NCI-H1417 treated with DMSO at 0.1 percent for 48 hours (cell line): ENCODE results near the gene CLSTN1.
"Not testable (repeated sequence)": the region's sequence is repeated elsewhere in the genome, so short reads cannot be mapped to it uniquely, and the experiment has no call there.

Experiments used
- DNase-seq: peaks from one replicate; lab custom pipeline; 2025; lab: John Stamatoyannopoulos, UW

The CLSTN1 gene

GRCh38 chr1:9762446-9762845, 61.3 kb downstream of the CLSTN1 start:
- not testable (repeated sequence) for DNase-seq

- no peak for DNase-seq
Observed at GRCh38 chr1:9761855-9762254, 61.9 kb downstream of the CLSTN1 start.

DNA sequence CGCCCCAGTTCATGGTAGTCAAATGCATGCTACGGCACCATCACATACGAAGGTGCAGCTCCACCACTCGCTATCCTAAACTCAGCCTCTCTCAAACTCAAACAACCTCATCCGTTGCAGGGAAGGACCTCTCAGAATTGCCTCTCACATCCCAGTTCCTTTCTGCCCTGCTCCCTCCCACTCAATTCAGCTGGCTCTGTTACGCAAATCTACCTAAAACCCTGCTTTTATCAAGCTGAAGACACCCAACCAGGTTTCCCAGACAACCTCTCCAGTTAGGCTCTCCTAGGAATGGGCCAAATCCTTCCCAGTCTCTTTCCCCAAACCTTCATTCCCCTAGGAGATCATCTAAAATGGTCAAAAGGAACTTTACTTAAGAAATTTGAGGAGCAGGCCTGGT, 62.9 kb downstream of the CLSTN1 start:
- no peak for DNase-seq

GRCh38 chr1:9759939-9760338, 63.8 kb downstream of the CLSTN1 start:
- DNase-seq: no peak

DNA sequence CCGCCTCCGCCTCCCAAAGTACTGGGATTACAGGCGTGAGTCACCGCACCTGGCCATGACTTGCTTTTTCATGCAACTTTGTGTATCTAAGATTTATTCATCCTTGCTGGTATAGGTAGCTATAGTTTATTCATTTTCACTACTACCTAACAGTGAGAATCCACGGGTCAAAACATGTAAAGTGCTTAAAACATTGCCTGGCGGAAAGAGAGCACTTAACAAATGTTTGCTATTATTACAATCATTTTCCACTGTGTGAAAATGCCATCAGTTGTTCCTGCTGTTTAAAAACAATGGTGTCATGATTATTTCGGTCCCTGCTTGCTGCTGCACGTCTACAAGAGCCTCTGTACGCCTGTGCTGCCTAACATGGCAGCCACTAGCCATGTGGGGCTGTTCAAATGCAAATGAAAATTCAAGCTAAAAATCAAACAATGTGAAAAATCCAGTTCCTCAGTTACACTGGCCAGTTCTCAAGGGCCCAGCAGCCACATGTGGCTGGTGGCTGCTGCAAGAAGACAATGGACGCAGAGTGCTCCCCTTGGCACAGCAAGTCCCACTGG, 65.1 kb downstream of the CLSTN1 start:
- DNase-seq: no peak

GRCh38 chr1:9755441-9755995, 68.2 kb downstream of the CLSTN1 start:
- DNase-seq: no peak

DNA sequence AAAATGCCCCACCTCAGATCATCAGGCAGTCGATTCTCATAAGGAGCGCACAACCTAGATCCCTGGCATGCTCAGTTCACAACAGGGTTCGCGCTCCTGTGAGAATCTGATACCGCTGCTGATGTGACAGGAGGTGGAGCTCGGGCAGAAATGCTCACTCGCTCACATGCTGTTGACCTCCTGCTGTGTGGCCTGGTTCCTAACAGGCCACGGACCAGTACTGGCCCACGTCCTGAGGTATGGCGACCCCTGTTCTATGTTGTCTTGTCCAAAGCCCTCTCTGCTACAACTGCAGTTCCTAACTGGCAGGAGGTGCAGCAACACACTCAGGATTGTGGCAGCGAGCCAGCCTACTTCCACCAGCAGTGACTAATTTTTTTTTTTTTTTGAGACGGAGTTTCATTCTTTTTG, 70.6 kb downstream of the CLSTN1 start:
- no peak for DNase-seq

GRCh38 chr1:9751971-9752370, 71.8 kb downstream of the CLSTN1 start:
- DNase-seq: no peak

- DNase-seq: no peak
Observed at GRCh38 chr1:9749361-9749760, 74.4 kb downstream of the CLSTN1 start.

GRCh38 chr1:9748391-9748790, 75.4 kb downstream of the CLSTN1 start:
- DNase-seq: not testable (repeated sequence)

GRCh38 chr1:9746651-9747050, 77.1 kb downstream of the CLSTN1 start:
- no peak for DNase-seq

GRCh38 chr1:9746211-9746610, 77.6 kb downstream of the CLSTN1 start:
- no peak for DNase-seq

DNA sequence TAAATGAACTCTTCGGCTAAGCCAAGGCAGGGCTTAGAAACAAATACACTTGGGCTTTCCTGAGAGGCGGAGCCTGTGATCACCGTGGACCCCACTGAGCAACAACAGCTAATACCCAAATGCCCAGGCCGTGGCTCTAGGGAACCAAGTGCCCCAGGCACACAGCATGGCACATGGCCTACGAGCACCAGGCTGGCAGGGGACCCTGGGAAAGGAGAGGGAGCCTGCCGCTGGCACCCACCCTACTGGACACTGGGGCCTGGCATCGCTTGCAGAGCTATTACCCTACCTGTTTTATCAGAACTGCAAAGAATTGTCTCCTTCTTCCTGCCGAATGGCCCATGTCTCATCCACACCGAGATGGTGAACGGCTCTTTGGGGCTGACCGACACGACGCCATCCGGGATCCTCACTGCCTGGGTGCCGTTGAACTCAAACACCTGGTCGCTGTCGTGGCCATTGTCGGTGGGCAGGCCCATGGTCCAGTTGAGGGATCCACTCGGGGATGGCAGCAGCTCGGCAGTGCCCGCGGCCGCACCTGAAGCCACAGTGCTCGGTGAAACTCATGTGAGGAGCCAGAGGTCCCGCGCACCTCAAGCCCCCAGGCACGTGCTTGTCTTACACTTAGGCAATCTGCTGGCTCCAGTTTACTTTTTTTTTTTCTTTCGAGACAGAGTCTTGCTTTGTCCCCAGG, 79.5 kb downstream of the CLSTN1 start:
- DNase-seq: no peak

GRCh38 chr1:9737671-9738070, 86.1 kb downstream of the CLSTN1 start:
- no peak for DNase-seq

DNA sequence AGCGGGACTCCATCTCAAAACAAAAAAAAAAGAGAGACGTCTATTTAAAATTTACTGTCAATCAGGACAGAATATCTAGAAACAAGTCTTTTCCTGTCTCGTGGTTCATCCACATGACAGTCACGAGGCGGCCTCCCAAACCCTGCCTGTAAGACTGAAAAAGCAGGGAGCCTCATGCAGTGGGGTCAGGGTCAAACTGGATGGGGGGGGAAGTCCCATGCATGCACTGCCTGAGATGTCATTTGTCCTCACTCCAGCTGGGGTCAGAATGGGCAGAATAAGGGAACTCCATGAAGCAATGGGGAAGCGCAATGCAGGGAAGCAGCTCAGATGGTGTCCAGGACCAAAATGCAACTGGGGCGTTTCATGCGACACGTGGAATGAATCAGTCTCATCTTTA, 86.7 kb downstream of the CLSTN1 start:
- DNase-seq: no peak

GRCh38 chr1:9736241-9736640, 87.5 kb downstream of the CLSTN1 start:
- no peak for DNase-seq

DNA sequence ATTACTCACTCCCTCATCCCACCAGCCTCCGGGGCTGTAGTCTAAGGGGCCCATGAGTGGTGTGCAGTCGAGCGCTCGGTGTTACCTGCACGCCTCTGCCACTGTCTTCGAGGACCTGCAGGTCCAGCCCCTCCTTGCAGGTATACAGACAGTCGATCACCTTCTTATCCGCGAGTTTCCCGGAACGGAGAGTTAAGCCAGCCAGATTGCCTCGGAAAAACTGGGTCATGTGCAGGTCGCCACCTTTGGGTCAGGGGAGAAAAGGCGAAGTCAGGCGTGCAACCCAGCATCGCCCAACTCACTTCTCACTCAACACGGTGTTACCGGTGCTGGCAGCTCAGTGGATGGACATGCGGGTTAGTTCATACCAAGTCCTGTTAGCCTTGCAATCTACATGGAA, 88.0 kb downstream of the CLSTN1 start:
- DNase-seq: no peak

DNA sequence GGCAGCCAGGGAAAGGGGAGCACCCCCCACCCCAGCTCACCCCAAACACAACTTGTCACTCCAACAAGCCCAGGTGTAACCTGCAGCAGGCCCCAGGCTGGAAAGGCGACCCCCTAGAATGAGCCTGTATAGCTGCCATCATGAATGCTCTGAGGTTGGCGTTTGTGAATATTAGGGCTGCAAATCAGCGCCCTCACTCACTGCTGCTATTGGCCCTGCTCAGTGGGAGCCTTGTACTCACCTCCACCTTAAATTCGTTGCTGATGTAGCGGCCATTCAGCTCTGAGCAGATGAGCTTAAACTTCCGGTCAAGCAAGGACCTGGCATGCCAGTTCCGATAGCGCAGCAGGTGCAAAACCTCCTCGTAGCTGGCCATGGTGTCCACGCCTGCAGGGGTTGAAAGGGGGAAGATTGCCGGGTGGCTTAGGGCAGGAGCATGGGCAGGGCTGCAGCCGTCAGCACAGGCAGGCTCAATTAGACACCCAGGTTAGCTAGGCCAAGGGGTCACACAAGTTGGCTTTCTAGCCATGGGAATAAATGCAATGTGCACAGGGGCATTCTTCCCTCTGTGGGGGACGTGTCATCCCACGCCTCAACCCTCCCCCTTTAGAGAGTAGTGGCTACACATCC, 90.5 kb downstream of the CLSTN1 start:
- DNase-seq: no peak

DNA sequence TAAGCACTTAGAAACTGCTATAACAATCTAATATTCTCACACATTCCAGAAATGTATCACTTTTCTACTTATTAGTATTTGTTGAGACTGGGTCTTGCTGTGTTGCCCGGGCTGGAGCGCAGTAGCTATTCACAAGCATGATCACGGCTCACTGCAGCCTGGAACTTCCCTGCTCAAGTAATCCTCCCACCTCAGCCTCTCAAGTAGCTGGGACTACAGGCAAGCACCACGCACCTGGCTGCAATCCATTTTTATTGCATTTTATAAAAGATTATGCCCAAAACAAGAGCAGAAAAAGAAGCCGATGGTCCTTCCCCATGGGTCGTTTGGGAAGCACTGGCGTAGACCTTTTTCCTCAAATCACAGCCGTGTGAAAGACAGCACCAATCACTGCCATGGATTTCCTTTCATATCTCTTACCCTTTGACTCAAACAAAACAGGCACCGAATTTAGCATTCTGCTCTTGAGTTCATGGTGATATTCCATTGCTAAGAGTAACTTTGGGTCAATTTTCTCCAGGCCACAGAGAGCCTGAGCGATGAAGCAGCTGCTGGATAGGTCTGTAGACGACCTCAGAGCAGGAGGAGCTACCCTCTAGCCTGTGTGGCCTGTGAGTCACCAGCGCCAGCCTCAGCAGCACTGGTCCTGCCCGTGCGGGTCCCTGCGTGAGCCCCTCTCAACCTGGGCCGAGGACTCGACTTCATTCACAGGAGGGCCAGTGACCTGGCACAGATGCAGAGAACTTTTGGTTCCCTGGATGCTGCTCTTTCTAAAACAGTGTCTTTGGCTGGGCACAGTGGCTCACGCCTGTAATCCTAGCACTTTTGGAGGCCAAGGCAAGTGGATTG, 91.4 kb downstream of the CLSTN1 start:
- no peak for DNase-seq

- no peak for DNase-seq
Observed at GRCh38 chr1:9731561-9731960, 92.2 kb downstream of the CLSTN1 start.

DNA sequence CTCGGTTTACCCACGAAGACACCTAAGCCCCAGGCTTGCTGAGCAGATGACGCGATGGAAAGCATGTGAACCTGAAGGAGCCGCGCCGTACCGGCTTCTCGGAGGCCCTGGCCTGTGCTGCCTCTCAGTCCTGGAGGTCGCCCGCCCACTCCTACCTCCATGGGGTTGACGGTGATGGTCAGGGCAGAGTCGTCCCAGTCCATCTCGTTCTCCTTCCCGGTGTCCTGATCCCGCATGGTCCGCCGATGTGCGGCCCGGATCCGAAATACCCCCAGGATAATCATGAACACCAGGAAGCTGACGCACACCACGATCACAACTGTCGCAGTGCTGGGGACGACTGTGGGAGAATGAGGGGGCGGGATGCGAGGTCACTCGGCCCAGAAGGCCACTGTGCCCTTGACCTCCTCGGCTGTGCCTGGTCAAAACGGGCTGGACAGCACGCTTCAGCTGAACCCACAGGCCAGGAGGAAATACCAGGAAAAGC, 92.7 kb downstream of the CLSTN1 start:
- no peak for DNase-seq
